ENCODE measurements around the gene GALNT1. TPM values are rescaled to one million over a fixed set of nuclear protein-coding genes. Genes with fewer than 3 reads are reported as not detected.

GALNT1 gene
- total RNA-seq, 1 experiment from 2014 or later = 77.9 TPM

GRCh38 chr18:35740656-35741055, 159.1 kb downstream of the GALNT1 start:
- TF ChIP-seq CTCF (conservative IDR thresholded peaks at IDR 0.05) = no peak
- Mint-ChIP-seq H3K4me1 (peaks cover 0 to 10% of the 10 kb centered on the region in 2 experiments; a peak in 3 of 4 replicates), H3K27ac (no peak overlapping the region), H3K9me3 (peaks cover 15 to 22% of the 10 kb centered on the region in 2 experiments), H3K4me3 (no peak overlapping the region), H3K27me3 (ENCODE audit: low read depth) (peaks cover 12% of the 10 kb centered on the region), H3K36me3 (ENCODE audit: insufficient read depth in 1 of 3, low read depth in 3 of 3) (peaks cover 4 to 29% (median 8%) of the 10 kb centered on the region in 3 experiments; a peak in 6 of 7 replicates)
- Histone ChIP-seq H2BK15ac (ENCODE audit: low read depth, low read length) (no peak overlapping the region), H3K23me2 (ENCODE audit: insufficient read length, low read depth, low read length, poor library complexity, severe bottlenecking) (no peaks in the 10 kb centered on the region), H3K23ac (ENCODE audit: insufficient read length, low read depth, low read length) (no peak overlapping the region), H3K56ac (ENCODE audit: insufficient read length, low read depth, low read length) (no peak overlapping the region), H3K79me2 (ENCODE audit: insufficient read depth, low read length) (no peaks in the 10 kb centered on the region), H4K8ac (replicated peaks; ENCODE audit: insufficient read length, low read depth, low read length) (no peak overlapping the region), H3T11ph (ENCODE audit: low read length) (no peak overlapping the region), H4K20me1 (ENCODE audit: control insufficient read depth, insufficient read depth, insufficient read length) (no peaks in the 10 kb centered on the region), H2AK5ac (ENCODE audit: insufficient read length, low read length) (no peak overlapping the region), H4K91ac (ENCODE audit: insufficient read length, low read depth, low read length) (no peak overlapping the region), H3K4me1 (ENCODE audit: insufficient read depth, low read length) (no peaks in the 10 kb centered on the region; the same call in 1 of the 2 replicates), H3K14ac (ENCODE audit: insufficient read depth, low read length) (no peak overlapping the region), H3K27ac (ENCODE audit: insufficient read length, low read depth, low read length) (no peak overlapping the region), H3K9me3 (ENCODE audit: control insufficient read depth, low read depth, low read length) (no peaks in the 10 kb centered on the region), H2AFZ (ENCODE audit: low read length) (no peak overlapping the region), H3K27me3 (ENCODE audit: insufficient read depth, low read length) (no peaks in the 10 kb centered on the region), H3K4ac (ENCODE audit: low read depth, low read length) (no peak overlapping the region), H3K18ac (ENCODE audit: insufficient read length, low read depth, low read length) (no peak overlapping the region), H2BK12ac (ENCODE audit: insufficient read length, low read depth, low read length) (no peak overlapping the region), H3K4me2 (ENCODE audit: insufficient read depth, insufficient read length, low read length) (no peak overlapping the region), H4K5ac (ENCODE audit: insufficient read length, low read depth, low read length) (no peak overlapping the region), H3K9ac (ENCODE audit: extremely low read depth, insufficient read length, low read length) (no peak overlapping the region), H3K79me1 (ENCODE audit: insufficient read depth, low read depth, low read length, poor library complexity, severe bottlenecking) (no peaks in the 10 kb centered on the region), H2BK20ac (ENCODE audit: low read depth, low read length, poor library complexity, severe bottlenecking) (no peak overlapping the region), H2BK120ac (ENCODE audit: low read depth, low read length, poor library complexity, severe bottlenecking) (no peak overlapping the region), H2BK5ac (ENCODE audit: insufficient read length, low read length) (no peak overlapping the region)
- WGBS (ENCODE audit: extremely low coverage, insufficient read length, low lambda C conversion rate) = no CpG with 5 or more reads among the region's 2 CpGs
- no peak for DNase-seq
